Measurements from ENCODE around the gene LRP1B.

DNA sequence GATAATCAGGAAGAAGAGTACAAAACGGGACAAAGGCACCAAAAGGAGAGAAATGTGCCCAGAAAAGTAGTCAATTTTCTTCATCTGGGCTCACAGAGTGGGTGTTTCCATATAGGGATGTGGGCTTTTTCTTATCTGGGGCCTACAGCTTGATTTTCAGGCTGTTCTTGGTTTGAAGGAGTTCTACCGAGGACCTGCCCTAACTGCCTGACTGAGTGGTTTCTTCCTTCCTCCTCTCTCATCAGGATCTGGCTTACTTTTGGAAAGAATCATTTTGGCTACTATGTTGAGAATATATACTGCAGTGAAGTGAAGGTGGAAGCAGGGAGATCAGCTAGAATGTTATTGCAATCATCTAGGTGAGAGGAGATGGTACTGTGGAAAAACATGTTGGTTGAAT lies 316.7 kb downstream of the LRP1B start:
- TF ChIP-seq EP300 (IDR thresholded peaks at IDR 0.05; ENCODE audit: borderline replicate concordance) (no peak), TAF1 (IDR thresholded peaks at IDR 0.05; ENCODE audit: low read depth) (no peak)

Measured in Ishikawa (cell line).